ENCODE results near the gene NFASC.

NFASC gene

DNA sequence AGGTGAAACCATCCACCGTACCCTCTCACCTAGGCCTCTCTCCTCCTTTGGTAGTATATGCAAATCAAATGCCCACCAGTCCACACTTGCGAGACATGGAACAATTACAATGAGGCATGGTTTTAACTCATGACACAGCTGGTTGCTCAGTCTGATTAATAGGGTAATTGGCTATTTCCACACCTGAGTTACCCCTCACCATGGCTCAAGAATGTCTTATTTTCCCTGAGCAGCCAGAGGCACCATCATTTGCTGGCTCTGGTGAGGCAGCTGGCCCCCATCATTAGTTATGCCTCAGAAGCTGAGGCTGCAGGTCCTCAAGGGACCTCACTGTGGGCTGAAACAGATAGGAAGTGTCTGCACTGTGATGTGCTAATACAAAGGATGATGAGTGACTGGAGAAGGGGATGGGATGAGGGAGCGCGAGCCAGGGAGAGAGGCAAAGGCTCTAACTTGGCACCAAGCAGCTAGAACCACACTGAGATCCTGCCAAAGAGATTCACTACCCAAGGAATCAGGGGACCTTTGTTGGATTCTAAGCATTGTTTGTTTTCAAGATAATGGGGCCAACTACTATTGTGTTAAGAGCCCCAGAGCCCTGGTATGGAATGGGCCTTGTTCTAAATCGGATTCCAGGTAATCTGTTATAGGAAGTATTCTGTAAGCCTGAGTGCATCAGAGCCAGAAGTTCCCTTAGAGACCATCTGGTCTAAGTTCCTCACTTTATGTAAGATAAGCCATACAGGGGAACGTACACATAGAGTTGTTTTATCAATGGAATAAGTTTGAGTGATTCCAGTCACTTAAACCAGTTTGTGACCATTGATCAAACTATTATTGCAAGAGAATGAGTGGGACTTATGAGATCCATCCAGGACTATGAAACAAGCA, 92.3 kb downstream of the NFASC start:
- no peak for DNase-seq

DNA sequence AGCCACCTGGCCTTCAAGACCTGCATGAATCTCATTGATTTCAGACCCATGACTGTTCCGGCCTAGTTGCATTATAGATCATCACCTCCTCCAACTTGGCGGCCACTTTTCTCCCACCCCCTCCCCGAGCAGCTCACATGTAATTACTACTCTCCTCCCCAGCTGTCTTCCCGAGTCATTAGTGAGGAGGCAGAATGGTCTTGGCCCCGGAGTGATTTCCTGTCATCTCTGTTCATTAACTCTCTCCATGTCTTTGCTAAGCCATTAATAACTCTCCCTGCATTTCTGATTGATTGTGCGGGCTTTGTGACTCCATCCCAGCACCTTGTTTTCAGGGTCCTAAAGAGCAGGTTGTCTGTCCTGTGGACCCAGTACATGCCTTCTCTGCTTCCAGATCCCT, 96.8 kb downstream of the NFASC start:
- DNase-seq = no peak

DNA sequence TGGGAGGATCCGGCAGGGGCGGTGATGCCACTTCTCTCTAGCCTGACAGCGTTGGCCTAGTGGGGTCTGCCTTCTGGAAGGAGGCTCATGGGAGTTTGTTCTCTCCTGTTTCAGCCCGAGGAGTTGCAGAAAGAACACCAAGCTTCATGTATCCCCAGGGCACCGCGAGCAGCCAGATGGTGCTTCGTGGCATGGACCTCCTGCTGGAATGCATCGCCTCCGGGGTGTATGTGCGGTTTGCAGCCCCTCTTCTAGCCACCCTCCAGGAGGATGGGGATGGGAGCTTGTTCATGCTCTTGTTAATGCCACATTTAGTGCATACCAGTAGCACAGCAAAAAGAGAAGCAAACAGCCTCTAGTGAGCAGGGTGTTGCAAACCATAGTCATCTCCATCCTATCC, 97.5 kb downstream of the NFASC start:
- DNase-seq = no peak

DNA sequence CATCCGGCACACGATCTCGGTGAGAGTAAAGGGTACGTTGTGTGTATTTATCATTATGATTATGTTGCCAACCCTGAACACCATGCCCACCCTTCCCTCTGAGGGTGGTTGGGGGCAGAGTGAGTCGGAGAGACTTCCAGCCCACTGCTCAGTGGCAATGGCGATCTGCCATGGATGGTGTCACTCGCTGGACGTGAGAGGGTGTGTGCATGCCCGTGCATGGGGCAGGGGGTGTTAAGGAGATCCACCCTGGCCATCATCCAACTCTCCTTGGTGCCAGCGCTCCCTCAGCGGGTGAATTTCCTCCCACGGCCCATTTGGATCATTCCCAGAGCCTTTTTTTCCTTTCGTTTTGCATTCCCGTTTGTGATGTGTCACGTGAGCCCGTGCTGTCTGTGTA, 98.3 kb downstream of the NFASC start:
- DNase-seq = no peak

DNA sequence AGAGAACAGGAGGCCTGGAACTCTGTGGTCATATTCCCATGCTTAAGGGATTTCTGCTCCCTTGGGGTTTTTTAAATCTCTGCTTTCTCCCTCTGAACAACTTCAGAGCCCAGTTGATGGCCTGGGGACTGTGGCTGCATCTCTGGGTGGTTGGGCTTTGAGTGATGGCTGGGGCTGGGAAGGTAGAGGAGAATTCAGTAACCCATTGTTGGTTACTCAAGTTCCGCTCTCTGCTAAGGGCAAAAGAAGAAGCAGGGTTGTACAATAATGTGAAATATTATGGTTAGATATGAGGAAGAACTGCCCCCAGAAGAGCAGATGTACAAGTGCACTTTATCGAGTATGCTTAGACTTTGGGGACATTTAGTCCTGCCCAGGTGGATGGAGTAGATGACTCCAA, 100.3 kb downstream of the NFASC start:
- DNase-seq = no peak

DNA sequence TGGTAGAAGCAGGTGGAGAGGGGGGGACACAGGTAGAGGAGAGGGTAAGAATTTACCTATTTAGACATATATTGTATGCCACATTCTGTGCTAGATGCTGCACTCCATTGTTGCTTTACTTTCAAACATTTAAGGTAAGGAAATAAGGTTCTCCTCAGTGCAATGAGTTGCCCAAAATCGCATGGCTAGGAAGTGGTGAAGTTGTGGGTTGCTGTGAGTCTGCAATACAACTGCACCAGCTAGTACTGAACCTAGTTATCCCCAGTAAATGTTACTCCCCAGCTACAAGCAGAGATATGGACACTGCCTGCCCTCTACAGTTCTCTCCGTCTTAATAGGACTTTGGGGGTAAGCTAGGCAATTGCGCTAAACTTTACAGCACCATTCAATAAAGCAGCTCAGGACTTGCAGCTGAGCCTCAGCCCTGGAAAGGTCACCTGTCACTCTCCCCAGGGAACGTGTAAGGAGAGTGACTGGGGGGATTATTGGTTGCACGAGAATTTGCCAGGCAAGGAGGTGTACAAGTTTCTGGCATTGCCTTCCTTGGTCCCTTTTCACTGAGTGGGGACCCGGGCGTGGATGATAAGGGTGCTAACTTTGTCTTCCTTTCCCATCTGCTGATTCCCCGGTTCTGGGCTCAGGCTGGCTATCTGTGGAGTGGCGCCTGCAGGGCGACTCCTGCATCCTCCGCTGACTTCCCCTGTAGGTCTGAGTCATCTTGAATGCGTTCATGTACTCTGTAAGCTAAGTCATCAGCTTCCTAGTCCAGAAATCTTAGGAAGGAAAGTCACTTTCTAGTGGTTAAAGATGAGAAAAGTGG, 101.1 kb downstream of the NFASC start:
- peak; percentile 49 for DNase-seq

DNA sequence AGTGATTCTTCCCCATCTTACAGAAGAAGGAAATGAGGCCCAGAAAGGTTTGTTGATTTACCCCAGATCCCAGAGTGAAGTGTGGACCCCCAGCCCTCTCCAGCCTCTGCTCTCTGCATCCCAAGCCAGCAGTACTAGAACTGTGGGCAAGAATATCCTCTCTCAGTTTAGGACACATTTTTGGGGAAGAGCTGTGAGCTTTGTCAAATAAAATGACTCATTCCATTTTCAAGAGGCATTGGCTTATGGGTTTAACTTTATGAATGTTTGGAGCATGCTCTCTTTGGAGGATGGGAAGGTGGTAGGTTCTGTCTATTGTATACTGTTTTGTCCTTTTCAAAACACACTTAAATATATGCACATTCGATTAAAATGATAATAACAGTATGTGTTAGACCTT, 101.8 kb downstream of the NFASC start:
- DNase-seq = no peak

DNA sequence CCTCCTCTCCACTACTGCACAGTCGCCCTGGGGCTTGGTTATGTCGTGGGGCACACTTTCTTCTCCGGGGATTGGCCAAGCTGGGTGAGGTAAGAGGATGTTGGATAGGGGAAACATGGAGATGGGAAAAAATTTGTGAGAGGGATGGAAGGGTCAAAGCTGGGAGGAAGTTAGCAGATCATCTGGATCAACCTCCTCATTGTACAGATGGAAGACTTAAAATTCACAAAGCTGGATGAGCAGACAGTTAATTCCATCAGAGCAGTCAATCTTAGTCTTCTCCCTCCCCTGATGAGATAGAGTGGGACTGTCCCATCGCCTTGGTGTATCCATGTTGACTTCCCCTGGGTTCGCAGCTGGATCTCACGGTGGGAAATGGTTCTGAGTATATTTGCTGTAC, 102.8 kb downstream of the NFASC start:
- no peak for DNase-seq

DNA sequence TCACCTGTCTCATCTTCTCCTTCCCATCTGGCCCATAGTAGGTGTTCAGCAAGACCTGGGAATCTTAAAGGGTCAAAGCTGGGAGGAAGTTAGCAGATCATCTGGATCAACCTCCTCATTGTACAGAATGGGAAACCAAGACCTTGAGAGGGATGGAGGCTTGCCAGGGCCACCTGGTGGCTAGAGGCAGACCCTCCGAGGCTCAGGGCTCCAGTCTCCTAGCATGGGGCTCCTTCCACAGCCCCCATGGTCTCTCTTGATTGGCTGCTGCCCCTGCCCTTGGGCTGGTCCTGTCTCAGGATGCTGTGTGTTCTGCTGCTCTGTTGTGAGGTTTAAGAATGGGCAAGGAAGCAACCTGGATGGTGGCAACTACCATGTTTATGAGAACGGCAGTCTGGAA, 103.7 kb downstream of the NFASC start:
- DNase-seq = no peak

DNA sequence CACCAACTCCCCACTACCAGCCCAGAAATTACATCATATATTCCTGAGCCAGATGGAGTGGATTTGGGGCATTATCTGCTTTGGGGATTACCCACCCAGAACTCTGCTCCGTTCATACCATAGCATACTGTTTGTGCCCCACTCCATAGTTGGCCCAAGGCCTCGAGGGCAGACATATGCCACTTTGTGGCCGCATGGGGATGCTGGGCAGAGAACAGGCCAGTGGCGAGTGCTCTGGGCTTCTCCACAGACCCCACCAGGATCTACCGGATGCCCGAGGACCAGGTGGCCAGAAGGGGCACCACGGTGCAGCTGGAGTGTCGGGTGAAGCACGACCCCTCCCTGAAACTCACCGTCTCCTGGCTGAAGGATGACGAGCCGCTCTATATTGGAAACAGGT, 104.4 kb downstream of the NFASC start:
- no peak for DNase-seq

DNA sequence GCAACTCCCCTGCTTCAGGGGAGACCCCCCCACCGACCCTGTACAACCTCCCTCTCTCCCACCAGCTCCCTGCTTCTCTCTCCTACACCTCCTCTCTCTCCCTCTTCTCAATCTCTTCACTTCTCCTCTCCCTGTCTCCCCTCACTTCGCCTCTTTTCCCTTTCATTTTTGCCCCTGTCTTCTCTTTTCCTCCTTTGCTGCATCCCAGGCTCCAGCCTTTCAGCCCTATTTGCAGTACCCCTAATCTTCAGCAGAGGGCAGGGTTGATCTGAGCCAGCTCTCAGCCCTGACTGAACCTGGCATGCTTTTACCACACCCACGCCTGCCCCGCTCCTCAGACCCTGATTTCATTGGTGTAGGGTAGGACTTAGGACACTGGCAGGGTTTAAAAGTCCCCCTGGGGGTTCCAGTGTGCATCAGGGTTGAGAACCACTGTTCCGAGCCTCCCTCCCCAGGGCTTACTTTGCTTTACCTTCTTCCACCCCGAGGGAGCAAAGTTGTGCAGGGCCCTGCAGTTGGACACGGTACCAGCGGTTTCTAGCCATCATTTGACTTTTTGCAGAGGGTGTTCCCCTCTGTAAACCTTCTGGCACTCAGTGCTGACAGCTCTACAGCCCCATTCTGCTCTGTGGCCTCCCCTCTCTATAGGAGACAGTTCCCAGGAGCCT, 105.0 kb downstream of the NFASC start:
- DNase-seq = peak; percentile 13

DNA sequence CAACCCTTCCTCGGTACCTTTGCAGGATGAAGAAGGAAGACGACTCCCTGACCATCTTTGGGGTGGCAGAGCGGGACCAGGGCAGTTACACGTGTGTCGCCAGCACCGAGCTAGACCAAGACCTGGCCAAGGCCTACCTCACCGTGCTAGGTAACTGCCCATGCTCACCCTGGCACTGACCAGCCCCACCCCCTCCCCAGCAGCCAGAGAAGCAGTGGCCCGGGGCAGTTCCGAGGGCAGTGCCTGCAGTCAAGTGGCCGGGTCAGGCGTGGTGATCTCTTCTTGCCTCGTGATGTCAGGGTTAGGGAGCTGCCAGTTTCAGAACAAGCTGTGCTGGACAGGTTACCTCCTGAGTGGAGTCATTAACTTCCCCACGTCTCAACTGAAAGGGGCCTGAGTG, 106.0 kb downstream of the NFASC start:
- DNase-seq = no peak

DNA sequence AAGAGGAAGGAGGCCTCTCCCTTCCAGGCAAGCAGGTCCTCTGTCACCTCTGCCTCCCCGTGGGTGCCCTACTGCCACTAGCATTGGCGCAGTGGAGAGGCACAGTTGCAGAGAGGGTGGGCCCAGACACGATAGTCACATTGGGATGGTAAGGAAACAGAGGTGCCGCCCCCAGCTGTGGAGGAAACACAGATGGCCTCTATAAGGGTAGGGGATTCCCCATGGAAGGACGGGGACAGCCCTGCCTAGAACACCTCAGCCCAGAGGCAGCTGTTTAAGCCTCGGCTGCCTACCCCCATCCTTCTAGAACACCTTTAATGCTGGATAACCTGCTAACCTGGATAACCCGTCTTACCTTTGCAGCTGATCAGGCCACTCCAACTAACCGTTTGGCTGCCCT, 106.7 kb downstream of the NFASC start:
- DNase-seq = no peak

DNA sequence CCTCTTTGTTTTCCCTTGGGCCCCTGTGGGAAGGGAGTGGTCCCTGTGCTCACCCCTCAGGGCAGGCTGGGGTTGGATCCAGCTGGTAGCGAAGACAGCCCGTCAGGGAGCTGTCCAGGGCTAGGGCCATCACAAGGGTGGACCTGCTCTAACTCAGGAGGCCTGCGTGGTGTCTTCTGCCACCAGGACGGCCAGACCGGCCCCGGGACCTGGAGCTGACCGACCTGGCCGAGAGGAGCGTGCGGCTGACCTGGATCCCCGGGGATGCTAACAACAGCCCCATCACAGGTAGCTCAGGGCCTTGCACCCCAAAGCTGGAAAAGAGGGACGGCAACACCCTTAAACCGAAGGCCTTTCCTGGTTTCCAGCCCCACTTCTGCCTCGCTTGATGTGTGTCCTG, 108.1 kb downstream of the NFASC start:
- DNase-seq = no peak

DNA sequence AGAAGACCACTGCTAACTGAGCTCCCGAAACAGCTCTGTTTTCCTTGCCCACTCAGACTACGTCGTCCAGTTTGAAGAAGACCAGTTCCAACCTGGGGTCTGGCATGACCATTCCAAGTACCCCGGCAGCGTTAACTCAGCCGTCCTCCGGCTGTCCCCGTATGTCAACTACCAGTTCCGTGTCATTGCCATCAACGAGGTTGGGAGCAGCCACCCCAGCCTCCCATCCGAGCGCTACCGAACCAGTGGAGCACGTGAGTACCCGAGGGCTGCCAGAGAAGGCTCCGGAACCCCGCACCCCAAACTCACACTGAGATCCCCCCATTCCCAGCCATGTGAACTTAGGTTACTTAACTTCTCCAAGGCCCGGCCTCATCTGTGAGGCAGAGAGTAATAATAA, 108.6 kb downstream of the NFASC start:
- no peak for DNase-seq

DNA sequence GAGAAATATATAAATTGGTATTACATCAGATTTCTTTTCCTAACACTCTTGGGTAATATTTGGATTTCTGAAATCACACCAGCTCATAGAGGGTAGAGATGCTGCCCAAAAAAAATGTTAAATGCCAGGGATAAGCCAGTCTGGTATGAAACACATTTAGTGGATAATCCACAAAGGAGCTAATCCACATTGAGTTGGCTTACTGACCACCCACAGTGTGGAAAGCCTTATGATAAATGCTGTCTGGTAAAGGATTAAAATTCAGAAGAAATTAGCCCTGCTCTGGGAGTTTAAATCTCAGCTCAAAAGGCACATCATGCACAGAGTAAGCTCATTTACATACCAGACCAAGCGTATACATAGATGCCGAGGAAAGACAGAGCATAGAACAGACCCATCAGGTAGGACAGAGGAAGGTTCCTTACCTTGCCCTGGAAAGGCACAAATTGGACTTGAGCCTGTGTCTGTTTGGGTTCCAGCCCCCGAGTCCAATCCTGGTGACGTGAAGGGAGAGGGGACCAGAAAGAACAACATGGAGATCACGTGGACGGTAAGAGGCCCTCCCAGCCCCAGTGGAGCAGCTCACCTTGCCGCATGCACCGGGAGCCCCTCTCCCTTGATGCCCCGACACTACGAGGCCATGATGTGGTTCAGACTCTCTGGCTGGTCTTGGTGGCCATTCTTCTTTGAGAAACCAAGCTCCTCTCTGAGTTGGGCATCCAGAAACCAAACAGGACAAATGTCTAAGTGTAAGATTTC, 109.4 kb downstream of the NFASC start:
- DNase-seq = no peak

DNA sequence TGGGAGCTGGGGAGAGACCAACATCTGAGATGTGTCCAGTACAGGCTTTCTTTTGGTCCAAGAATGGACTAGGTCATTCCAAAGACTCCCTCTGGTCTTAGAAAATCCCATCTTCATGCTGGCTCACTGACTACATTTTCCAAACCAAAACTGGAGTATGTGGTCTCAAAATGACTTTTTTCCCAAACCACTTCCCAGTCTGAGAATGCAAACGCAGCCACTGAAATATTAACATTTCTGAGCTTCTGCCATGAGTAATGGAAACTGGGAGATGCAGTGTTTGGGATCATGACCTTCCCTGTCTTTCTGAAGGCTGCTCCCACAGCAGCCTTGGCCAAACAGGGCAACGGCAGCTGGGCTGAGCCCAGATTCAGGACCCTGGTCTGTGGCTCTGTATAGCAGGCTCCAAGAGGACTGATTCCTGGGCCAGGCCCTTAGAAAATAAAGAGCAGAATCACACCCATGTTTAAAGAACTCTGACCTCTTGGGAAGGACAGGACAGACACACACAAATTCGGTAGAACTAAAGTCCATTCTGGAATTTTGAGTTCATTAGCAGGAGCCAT, 110.3 kb downstream of the NFASC start:
- DNase-seq = no peak

DNA sequence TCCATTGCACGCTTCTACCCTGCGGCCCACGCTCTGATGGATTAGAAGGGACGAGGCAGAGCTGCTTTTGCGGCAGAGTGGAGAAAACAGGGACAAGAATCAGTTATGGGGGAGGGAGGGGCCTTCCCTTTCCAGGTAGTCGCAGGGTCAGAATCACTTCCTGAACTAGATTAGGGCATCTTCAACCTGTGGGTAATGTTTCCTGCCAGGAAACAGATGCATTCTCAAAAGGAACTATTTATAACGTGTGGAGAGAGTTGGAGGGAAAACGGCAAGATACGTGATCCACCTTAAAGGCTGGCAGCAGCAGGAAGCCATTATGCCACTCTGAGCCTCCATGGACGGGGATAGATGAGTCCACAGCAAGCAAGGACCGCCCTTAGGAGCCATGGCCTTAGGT, 112.5 kb downstream of the NFASC start:
- no peak for DNase-seq

DNA sequence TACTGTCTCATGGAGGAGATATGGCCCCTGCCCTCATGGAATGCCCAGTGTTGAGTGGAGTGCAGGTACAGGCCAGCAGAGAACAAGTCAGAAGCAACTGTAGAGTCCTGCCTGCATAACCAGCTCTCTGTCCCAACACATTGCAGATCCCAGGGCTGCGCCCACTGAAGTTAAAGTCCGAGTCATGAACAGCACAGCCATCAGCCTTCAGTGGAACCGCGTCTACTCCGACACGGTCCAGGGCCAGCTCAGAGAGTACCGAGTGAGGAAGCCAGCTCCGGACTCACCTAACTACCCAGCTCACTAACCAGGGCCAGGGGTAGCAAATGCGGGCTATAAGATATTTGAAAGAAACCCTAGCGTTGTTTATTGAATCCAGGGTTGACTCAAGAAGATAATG, 113.2 kb downstream of the NFASC start:
- DNase-seq = no peak

DNA sequence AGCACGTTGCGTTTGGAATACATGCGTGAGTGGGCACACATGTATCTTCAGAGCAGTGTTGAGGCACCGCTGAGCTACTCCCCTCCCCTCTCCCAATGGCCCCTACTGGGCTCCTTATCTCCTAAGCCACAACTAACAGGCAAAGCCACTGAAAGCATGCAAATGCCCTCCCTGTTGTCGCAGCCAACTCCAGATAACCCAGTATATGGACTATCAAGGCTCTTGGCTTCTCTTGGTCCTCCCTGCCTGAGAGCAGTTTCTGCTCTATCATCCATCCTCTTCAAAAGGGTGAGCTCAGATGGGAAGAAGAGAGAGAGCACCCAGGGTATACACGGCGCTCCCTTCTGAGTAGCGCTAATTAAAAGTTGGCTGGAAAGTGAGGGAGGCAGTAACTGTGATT, 113.8 kb downstream of the NFASC start:
- no peak for DNase-seq

DNA sequence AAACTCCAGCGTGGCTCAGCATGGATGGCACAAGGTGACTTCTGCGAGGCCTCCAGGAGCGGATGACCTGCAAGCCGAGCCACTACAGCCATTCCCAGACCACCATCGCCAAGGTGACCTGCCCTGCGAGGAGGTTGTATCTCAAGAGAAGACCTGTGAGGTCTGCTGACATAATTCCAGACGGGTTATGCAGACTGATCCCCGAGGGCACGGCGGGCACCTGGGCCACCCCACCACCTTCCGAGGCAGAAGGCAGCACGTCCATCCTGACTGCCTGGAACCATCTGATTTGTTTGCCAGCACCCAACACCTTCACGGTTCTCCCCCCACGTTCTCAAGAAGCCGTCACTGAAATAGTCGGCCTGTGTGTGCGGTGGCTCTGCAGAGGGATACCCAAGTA, 115.5 kb downstream of the NFASC start:
- DNase-seq = no peak

DNA sequence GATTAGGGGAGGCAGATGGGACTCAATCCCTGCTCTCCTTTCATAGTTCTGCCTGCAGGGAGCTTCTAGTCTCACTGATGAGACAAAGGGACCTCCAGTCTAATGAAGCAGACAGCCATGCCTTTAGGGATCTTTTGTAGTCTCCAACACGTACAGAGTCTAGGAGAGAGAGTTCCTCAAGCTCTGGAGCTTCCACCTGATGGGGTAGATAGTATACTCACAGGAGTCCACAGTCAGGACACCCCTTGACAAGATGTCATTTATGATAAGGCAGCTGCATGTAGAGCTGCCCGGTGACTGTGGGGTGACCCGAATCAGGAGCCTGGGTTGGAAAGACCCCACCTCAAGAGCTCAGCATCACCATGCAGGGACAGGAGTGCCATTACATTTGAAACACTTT, 117.0 kb downstream of the NFASC start:
- DNase-seq = no peak

DNA sequence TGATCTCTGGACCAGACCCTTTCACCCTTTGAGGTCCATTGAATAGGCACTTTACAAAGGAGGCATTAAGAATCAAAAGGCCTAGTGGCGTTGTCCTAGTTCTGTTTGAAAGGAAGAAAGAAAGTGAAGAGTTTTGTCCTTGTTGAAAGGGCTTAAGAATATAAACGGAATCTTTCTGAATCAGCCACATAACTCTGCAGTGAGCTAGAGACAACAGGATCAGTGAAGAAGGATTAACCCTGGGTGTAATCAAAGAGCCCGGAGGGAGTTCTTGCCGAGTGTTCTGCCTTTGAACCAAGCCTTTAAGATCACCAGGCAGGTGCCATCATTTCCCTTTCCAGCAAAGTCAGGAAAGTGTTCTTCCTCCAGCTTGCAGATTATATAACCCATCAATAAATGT, 117.5 kb downstream of the NFASC start:
- DNase-seq = no peak

All from amniotic stem cell (primary cell).